ENCODE data around the gene HAUS1.

- no peak for TF ChIP-seq CTCF (IDR thresholded peaks at IDR 0.05)
- TF ChIP-seq POLR2A (IDR thresholded peaks at IDR 0.05): no peak
These were observed 48.2 kb downstream of the HAUS1 start for GRCh38 chr18:46152436-46152807.
